Measurements from ENCODE around the gene SLC40A1.

- TF ChIP-seq MAX (IDR thresholded peaks at IDR 0.05), result no peak
- no peak for TF ChIP-seq RAD21 (IDR thresholded peaks at IDR 0.05 in 1 of 2, conservative IDR thresholded peaks at IDR 0.05 in 1 of 2; ENCODE audit: low read depth in 2 of 2, low read length in 2 of 2)
- TF ChIP-seq POLR2AphosphoS5 (IDR thresholded peaks at IDR 0.05; ENCODE audit: low read depth, low read length), result no peak
- TF ChIP-seq ZNF274 (IDR thresholded peaks at IDR 0.05; ENCODE audit: borderline replicate concordance, extremely low read depth, low read length), result no peak
- TF ChIP-seq CTCF (IDR thresholded peaks at IDR 0.05; ENCODE audit: control extremely low read depth in 1 of 3, insufficient read depth in 1 of 3, low read depth in 1 of 3, low read length in 3 of 3), result no peak
- no peak for TF ChIP-seq GTF2F1 (IDR thresholded peaks at IDR 0.05; ENCODE audit: borderline replicate concordance, low read depth, low read length)
- no peak for TF ChIP-seq CBX5 (IDR thresholded peaks at IDR 0.05; ENCODE audit: low read depth, low read length)
- TF ChIP-seq EZH2 (IDR thresholded peaks at IDR 0.05; ENCODE audit: low read depth, low read length, severe bottlenecking), result no peak
- no peak for TF ChIP-seq POLR2A (IDR thresholded peaks at IDR 0.05; ENCODE audit: control extremely low read depth in 1 of 2, low read depth in 2 of 2, low read length in 2 of 2)
- TF ChIP-seq TCF12 (IDR thresholded peaks at IDR 0.05; ENCODE audit: low read depth, low read length), result no peak
- TF ChIP-seq GABPA (IDR thresholded peaks at IDR 0.05; ENCODE audit: borderline replicate concordance, insufficient read depth, low read length), result no peak
- no peak for TF ChIP-seq CHD7 (IDR thresholded peaks at IDR 0.05; ENCODE audit: insufficient replicate concordance, low read length)
- no peak for TF ChIP-seq TAF7 (optimal IDR thresholded peaks at IDR 0.05; ENCODE audit: borderline replicate concordance, low read depth, low read length)
Observed at GRCh38 chr2:189566046-189566445, 14.5 kb downstream of the SLC40A1 start.

All from H1 (cell line).